Ovary (tissue), 3 donors: Measurements from ENCODE around the gene WFDC1.

Source experiments
- CTCF ChIP-seq, 3 donors: fragments of 450-650 bp in 2 of 3; fragments of 200-600 bp in 1 of 3; IDR thresholded peaks; one replicate each; pipeline versions ENCODE4 v1.5.1 to v1.8.0; 2016 to 2022; ENCODE audit warnings: antibody characterized with exemption in 3 of 3, mild to moderate bottlenecking in 1 of 3
- EP300 ChIP-seq: sonication (generic); formaldehyde crosslinking; IDR thresholded peaks from one replicate; pipeline ENCODE4 v1.6.1; 2017; ENCODE audit warnings: antibody characterized with exemption
- POLR2A ChIP-seq: fragments of 450-650 bp; IDR thresholded peaks from one replicate; pipeline ENCODE4 v1.6.1; 2017; ENCODE audit warnings: antibody characterized with exemption, mild to moderate bottlenecking, moderate library complexity
- donor health status: DM: no; HTN: no; CAD: no.

- TF ChIP-seq POLR2A (no peak), CTCF (IDR thresholded peaks at IDR 0.05) (no peak), EP300 (no peak)
Observed at GRCh38 chr16:84246679-84247077, 48.0 kb upstream of the WFDC1 start.
